ENCODE data around the gene CEP85. TPM values are rescaled to one million over a fixed set of nuclear protein-coding genes. Genes with fewer than 3 reads are reported as not detected.
A peak's percentile ranks its signal among the peaks of the same experiment; 100 is the strongest.

CEP85 gene
- total RNA-seq, 2 experiments from 2014 or later: 48.7 to 49.1 TPM

- ChIA-PET CTCF (interaction anchor here (1.8 to 3.0 kb wide), 2 partner anchors 10 to 32 kb away, joined by 6 to 11 read pairs; no protein-coding TSS in a partner anchor), POLR2A (no interaction called here)
- H3K4me1 Mint-ChIP-seq (ENCODE audit: low read depth): no peaks in the 10 kb centered on the region
- no peak for DNase-seq
- no peak for ATAC-seq
- H3K9me3 Mint-ChIP-seq (ENCODE audit: insufficient read depth): peaks cover 12% of the 10 kb centered on the region
- no peaks in the 10 kb centered on the region for H3K27me3 Mint-ChIP-seq (ENCODE audit: low read depth)
- H3K4me3 Mint-ChIP-seq: no peak overlapping the region
- H3K36me3 Mint-ChIP-seq (ENCODE audit: low read depth): peaks cover 79% of the 10 kb centered on the region
- H3K27ac Mint-ChIP-seq: no peak overlapping the region
Measured at GRCh38 chr1:26265405-26265804, 31.4 kb downstream of the CEP85 start.

GRCh38 chr1:26268290-26269197, 34.5 kb downstream of the CEP85 start:
- ATAC-seq (no peak), DNase-seq (no peak)
- ChIA-PET CTCF (interaction anchor here (1.1 to 1.9 kb wide), 2 partner anchors 33 to 123 kb away, joined by 3 to 4 read pairs; no protein-coding TSS in a partner anchor), POLR2A (no interaction called here)
- no peak overlapping the region for H3K4me3 Mint-ChIP-seq
- H3K4me1 Mint-ChIP-seq (ENCODE audit: low read depth): no peaks in the 10 kb centered on the region
- peaks cover 12% of the 10 kb centered on the region for H3K9me3 Mint-ChIP-seq (ENCODE audit: insufficient read depth)
- no peak overlapping the region for H3K27ac Mint-ChIP-seq
- no peaks in the 10 kb centered on the region for H3K27me3 Mint-ChIP-seq (ENCODE audit: low read depth)
- peaks cover 75% of the 10 kb centered on the region for H3K36me3 Mint-ChIP-seq (ENCODE audit: low read depth)

- Mint-ChIP-seq H3K4me1 (ENCODE audit: low read depth) (peaks cover 1% of the 10 kb centered on the region), H3K9me3 (ENCODE audit: insufficient read depth) (peaks cover 12% of the 10 kb centered on the region), H3K27me3 (ENCODE audit: low read depth) (no peaks in the 10 kb centered on the region), H3K36me3 (ENCODE audit: low read depth) (peaks cover 71% of the 10 kb centered on the region), H3K27ac (peak overlapping the region; percentile 45), H3K4me3 (no peak overlapping the region)
- ATAC-seq (no peak), DNase-seq (no peak)
- ChIA-PET CTCF (interaction anchor here (1.1 kb wide), 1 partner anchor 34 kb away, joined by 3 read pairs; no protein-coding TSS in a partner anchor), POLR2A (no interaction called here)
Measured at GRCh38 chr1:26269198-26269550, 35.2 kb downstream of the CEP85 start.

- peaks cover 54% of the 10 kb centered on the region for H3K4me1 Mint-ChIP-seq (ENCODE audit: low read depth)
- no peak overlapping the region for H3K4me3 Mint-ChIP-seq
Measured at GRCh38 chr1:26274801-26275425, 40.9 kb downstream of the CEP85 start.

GRCh38 chr1:26275580-26276431, 41.8 kb downstream of the CEP85 start:
- DNase-seq (peak; percentile 83), ATAC-seq (peak; percentile 66)
- peaks cover 54% of the 10 kb centered on the region for H3K4me1 Mint-ChIP-seq (ENCODE audit: low read depth)
- no peaks in the 10 kb centered on the region for H3K9me3 Mint-ChIP-seq (ENCODE audit: insufficient read depth)
- CTCF ChIA-PET: interaction anchor here (0.5 to 9.1 kb wide), 39 partner anchors 9 to 536 kb away, joined by 3 to 206 read pairs (median 5); partner anchors contain the start of genes CD52, CEP85, DHDDS and HMGN2
- POLR2A ChIA-PET: interaction anchor here (0.7 to 19.5 kb wide), 7 partner anchors 10 to 173 kb away, joined by 3 to 409 read pairs (median 6); partner anchors contain the start of gene CD52
- H3K36me3 Mint-ChIP-seq (ENCODE audit: low read depth): peaks cover 67% of the 10 kb centered on the region
- H3K27ac Mint-ChIP-seq: peak overlapping the region; percentile 91
- no peaks in the 10 kb centered on the region for H3K27me3 Mint-ChIP-seq (ENCODE audit: low read depth)
- H3K4me3 Mint-ChIP-seq: peak overlapping the region; percentile 26

More at GRCh38 chr1:26274801-26275425, 40.9 kb downstream of the CEP85 start:
- ChIA-PET CTCF (interaction anchor here (0.8 to 9.1 kb wide), 23 partner anchors 9 to 262 kb away, joined by 3 to 206 read pairs (median 10); partner anchors contain the start of genes CD52, CEP85, UBXN11 and ZNF593), POLR2A (interaction anchor here (1.0 to 19.5 kb wide), 5 partner anchors 10 to 116 kb away, joined by 4 to 409 read pairs (median 12); partner anchors contain the start of gene CD52)
- Mint-ChIP-seq H3K27ac (peak overlapping the region; percentile 7), H3K27me3 (ENCODE audit: low read depth) (no peaks in the 10 kb centered on the region), H3K9me3 (ENCODE audit: insufficient read depth) (no peaks in the 10 kb centered on the region), H3K36me3 (ENCODE audit: low read depth) (peaks cover 68% of the 10 kb centered on the region)
- no peak for DNase-seq
- ATAC-seq: no peak

- peaks cover 70% of the 10 kb centered on the region for H3K36me3 Mint-ChIP-seq (ENCODE audit: low read depth)
Measured at GRCh38 chr1:26276432-26276838, 42.4 kb downstream of the CEP85 start.

GRCh38 chr1:26277261-26277661, 43.3 kb downstream of the CEP85 start:
- Mint-ChIP-seq H3K4me1 (ENCODE audit: low read depth) (peaks cover 68% of the 10 kb centered on the region), H3K27ac (peak overlapping the region; percentile 91), H3K4me3 (peak overlapping the region; percentile 26), H3K36me3 (ENCODE audit: low read depth) (peaks cover 73% of the 10 kb centered on the region), H3K9me3 (ENCODE audit: insufficient read depth) (no peaks in the 10 kb centered on the region), H3K27me3 (ENCODE audit: low read depth) (no peaks in the 10 kb centered on the region)
- ATAC-seq: no peak
- DNase-seq: no peak
- ChIA-PET POLR2A (interaction anchor here (2.4 to 19.5 kb wide), 3 partner anchors 8 to 41 kb away, joined by 12 to 409 read pairs (median 14); partner anchors contain the start of gene CD52), CTCF (interaction anchor here (0.7 to 9.1 kb wide), 15 partner anchors 8 to 154 kb away, joined by 3 to 206 read pairs (median 6); partner anchors contain the start of genes CD52 and CEP85)

More at GRCh38 chr1:26276432-26276838, 42.4 kb downstream of the CEP85 start:
- Mint-ChIP-seq H3K9me3 (ENCODE audit: insufficient read depth) (no peaks in the 10 kb centered on the region), H3K4me1 (ENCODE audit: low read depth) (peaks cover 59% of the 10 kb centered on the region), H3K27me3 (ENCODE audit: low read depth) (no peaks in the 10 kb centered on the region), H3K4me3 (peak overlapping the region; percentile 26), H3K27ac (peak overlapping the region; percentile 91)
- ChIA-PET POLR2A (interaction anchor here (0.7 to 19.5 kb wide), 6 partner anchors 9 to 173 kb away, joined by 3 to 409 read pairs (median 9); partner anchors contain the start of gene CD52), CTCF (interaction anchor here (0.7 to 9.1 kb wide), 32 partner anchors 9 to 233 kb away, joined by 3 to 206 read pairs (median 6); partner anchors contain the start of genes CD52, CEP85, DHDDS and HMGN2)
- ATAC-seq (no peak), DNase-seq (no peak)

- no peak overlapping the region for H3K4me3 Mint-ChIP-seq
- ATAC-seq (no peak), DNase-seq (no peak)
- ChIA-PET POLR2A (interaction anchor here (2.4 to 19.5 kb wide), 3 partner anchors 8 to 40 kb away, joined by 12 to 409 read pairs (median 14); partner anchors contain the start of gene CD52), CTCF (interaction anchor here (0.7 to 9.1 kb wide), 13 partner anchors 7 to 154 kb away, joined by 3 to 206 read pairs (median 29); partner anchors contain the start of genes CD52 and CEP85)
- H3K27me3 Mint-ChIP-seq (ENCODE audit: low read depth): no peaks in the 10 kb centered on the region
- H3K9me3 Mint-ChIP-seq (ENCODE audit: insufficient read depth): no peaks in the 10 kb centered on the region
- peaks cover 75% of the 10 kb centered on the region for H3K36me3 Mint-ChIP-seq (ENCODE audit: low read depth)
- peak overlapping the region; percentile 91 for H3K27ac Mint-ChIP-seq
- H3K4me1 Mint-ChIP-seq (ENCODE audit: low read depth): peaks cover 72% of the 10 kb centered on the region
Measured at GRCh38 chr1:26277719-26278118, 43.7 kb downstream of the CEP85 start.

- H3K9me3 Mint-ChIP-seq (ENCODE audit: insufficient read depth): no peaks in the 10 kb centered on the region
- H3K36me3 Mint-ChIP-seq (ENCODE audit: low read depth): peaks cover 77% of the 10 kb centered on the region
Measured at GRCh38 chr1:26278303-26278702, 44.3 kb downstream of the CEP85 start.

GRCh38 chr1:26278724-26279455, 44.9 kb downstream of the CEP85 start:
- POLR2A ChIA-PET: interaction anchor here (0.9 to 19.5 kb wide), 5 partner anchors 11 to 154 kb away, joined by 3 to 409 read pairs (median 10); partner anchors contain the start of genes CD52, DHDDS and UBXN11
- H3K4me1 Mint-ChIP-seq (ENCODE audit: low read depth): peaks cover 84% of the 10 kb centered on the region
- H3K27ac Mint-ChIP-seq: peak overlapping the region; percentile 91
- CTCF ChIA-PET: interaction anchor here (1.2 to 9.1 kb wide), 12 partner anchors 10 to 134 kb away, joined by 4 to 206 read pairs (median 6); partner anchors contain the start of genes CD52, CEP85 and ZNF593
- peaks cover 83% of the 10 kb centered on the region for H3K36me3 Mint-ChIP-seq (ENCODE audit: low read depth)
- no peaks in the 10 kb centered on the region for H3K27me3 Mint-ChIP-seq (ENCODE audit: low read depth)
- no peak for DNase-seq
- no peak for ATAC-seq
- no peaks in the 10 kb centered on the region for H3K9me3 Mint-ChIP-seq (ENCODE audit: insufficient read depth)
- peak overlapping the region; percentile 89 for H3K4me3 Mint-ChIP-seq

More at GRCh38 chr1:26278303-26278702, 44.3 kb downstream of the CEP85 start:
- Mint-ChIP-seq H3K27me3 (ENCODE audit: low read depth) (no peaks in the 10 kb centered on the region), H3K4me3 (peak overlapping the region; percentile 36), H3K27ac (peak overlapping the region; percentile 91), H3K4me1 (ENCODE audit: low read depth) (peaks cover 78% of the 10 kb centered on the region)
- ATAC-seq (no peak), DNase-seq (no peak)
- CTCF ChIA-PET: interaction anchor here (1.2 to 9.1 kb wide), 9 partner anchors 10 to 139 kb away, joined by 4 to 206 read pairs (median 39); partner anchors contain the start of genes CD52 and CEP85
- POLR2A ChIA-PET: interaction anchor here (19.5 kb wide), 1 partner anchor 40 kb away, joined by 409 read pairs; the partner anchor contains the start of gene CD52

Measured in activated CD8-positive, alpha-beta T cell treated with anti-CD3 and anti-CD28 coated beads, Interleukin-2, amount 10 ng/mL, durations not matched to agents 7 days and 5 days (primary cell).